Activated gamma-delta T cell (primary cell): ENCODE data around the gene CTTNBP2NL.
"Not testable (repeated sequence)": the region's sequence is repeated elsewhere in the genome, so short reads cannot be mapped to it uniquely, and the experiment has no call there.

Experiments
- DNase-seq: peaks from one replicate; lab custom pipeline; 2025; lab: John Stamatoyannopoulos, UW

CTTNBP2NL gene

GRCh38 chr1:112423666-112424065 is 27.7 kb downstream of the CTTNBP2NL start:
- not testable (repeated sequence) for DNase-seq

GRCh38 chr1:112429749-112430148 is 33.7 kb downstream of the CTTNBP2NL start:
- no peak for DNase-seq

- DNase-seq, result no peak
Measured at GRCh38 chr1:112431038-112431437, 35.0 kb downstream of the CTTNBP2NL start.

- no peak for DNase-seq
Measured at GRCh38 chr1:112435448-112435847, 39.4 kb downstream of the CTTNBP2NL start.

- no peak for DNase-seq
Measured at GRCh38 chr1:112436384-112437156, 40.6 kb downstream of the CTTNBP2NL start.

GRCh38 chr1:112438156-112438555 is 42.1 kb downstream of the CTTNBP2NL start:
- not testable (repeated sequence) for DNase-seq

- no peak for DNase-seq
Measured at GRCh38 chr1:112439592-112439991, 43.6 kb downstream of the CTTNBP2NL start.

- no peak for DNase-seq
Measured at GRCh38 chr1:112440574-112440973, 44.6 kb downstream of the CTTNBP2NL start.

GRCh38 chr1:112444269-112444668 is 48.3 kb downstream of the CTTNBP2NL start:
- DNase-seq, result no peak

GRCh38 chr1:112445596-112445995 is 49.6 kb downstream of the CTTNBP2NL start:
- no peak for DNase-seq

GRCh38 chr1:112446411-112446810 is 50.4 kb downstream of the CTTNBP2NL start:
- DNase-seq, result no peak

- DNase-seq, result no peak
Measured at GRCh38 chr1:112448904-112449629, 53.1 kb downstream of the CTTNBP2NL start.

- no peak for DNase-seq
Measured at GRCh38 chr1:112449630-112449983, 53.6 kb downstream of the CTTNBP2NL start.

GRCh38 chr1:112450773-112451172 is 54.8 kb downstream of the CTTNBP2NL start:
- no peak for DNase-seq

GRCh38 chr1:112451301-112451700 is 55.3 kb downstream of the CTTNBP2NL start:
- DNase-seq, result not testable (repeated sequence)

GRCh38 chr1:112453876-112454275 is 57.9 kb downstream of the CTTNBP2NL start:
- no peak for DNase-seq

- DNase-seq, result no peak
Measured at GRCh38 chr1:112454316-112454715, 58.3 kb downstream of the CTTNBP2NL start.

- DNase-seq, result no peak
Measured at GRCh38 chr1:112457241-112457640, 61.2 kb downstream of the CTTNBP2NL start.

GRCh38 chr1:112457955-112458354 is 61.9 kb downstream of the CTTNBP2NL start:
- no peak for DNase-seq

GRCh38 chr1:112458756-112459155 is 62.7 kb downstream of the CTTNBP2NL start:
- DNase-seq, result no peak

- DNase-seq, result no peak
Measured at GRCh38 chr1:112460615-112461014, 64.6 kb downstream of the CTTNBP2NL start.

GRCh38 chr1:112461200-112461871 is 65.3 kb downstream of the CTTNBP2NL start:
- DNase-seq, result no peak

GRCh38 chr1:112462953-112463279 is 66.9 kb downstream of the CTTNBP2NL start:
- no peak for DNase-seq
